Measurements from ENCODE around the gene ERCC6. TPM values are rescaled to one million over a fixed set of nuclear protein-coding genes. Genes with fewer than 3 reads are reported as not detected.

The ERCC6 gene
- total and polyA plus RNA-seq, 10 of the 15 experiments (the other 5 are each of a cell fraction or from before 2014, with no cell fraction given), result 4.3 to 15.6 (median 7.8) TPM

DNA sequence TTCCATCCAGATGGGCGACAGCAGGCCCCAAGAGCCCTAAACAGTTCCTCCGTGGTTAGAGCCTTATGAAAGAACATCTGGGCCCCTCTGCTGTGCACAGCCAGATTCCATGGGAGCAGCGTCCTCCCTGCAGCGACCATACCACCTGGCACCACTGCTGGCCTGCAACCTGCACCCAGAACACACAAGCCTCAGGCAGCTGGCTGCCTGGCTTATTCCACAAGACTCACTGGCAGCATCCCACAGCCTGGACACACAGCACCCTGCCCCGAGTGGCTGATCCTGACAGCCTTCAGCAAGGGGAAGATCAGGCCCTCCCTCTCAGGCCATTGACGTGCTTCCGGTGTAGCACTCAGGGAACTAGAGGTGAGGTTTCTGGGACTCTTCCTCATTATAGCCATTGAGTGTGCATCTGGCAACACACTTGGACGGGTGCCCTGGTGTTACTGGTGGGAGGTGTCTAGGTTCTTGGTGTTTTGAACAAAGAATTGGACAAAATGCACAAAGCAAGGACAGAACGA lies 33.7 kb upstream of the ERCC6 start:
- no peaks in the 10 kb centered on the region for H3K36me3 ChIP-seq (ENCODE audit: control insufficient read depth in 2 of 2, insufficient read depth in 2 of 2, low read length in 1 of 2)
- CTCF ChIA-PET, result no interaction called here
- BruUV-seq (replicated peaks), result no TSS peak
- no peaks in the 10 kb centered on the region for H3K79me2 ChIP-seq (ENCODE audit: control insufficient read depth, insufficient read depth, low read length)
- FAIRE-seq (no peak), DNase-seq (ENCODE audit: low read depth, low spot score) (no peak), ATAC-seq (no peak)
- no peaks in the 10 kb centered on the region for H4K20me1 ChIP-seq (ENCODE audit: control insufficient read depth, insufficient read depth)
- H3K4me2 ChIP-seq (ENCODE audit: control insufficient read depth, insufficient read depth), result no peak overlapping the region
- RAD21 ChIA-PET (ENCODE audit: unreplicated experiment), result no interaction called here
- no peaks in the 10 kb centered on the region for H3K4me1 ChIP-seq (ENCODE audit: control insufficient read depth, insufficient read depth, low read length)
- in situ Hi-C loops (cut with MboI) (no loop called here), intact Hi-C loops (cut with micrococcal nuclease; ENCODE audit: unreplicated experiment) (no loop called here)
- WGBS (ENCODE audit: insufficient coverage, insufficient replicate concordance, low lambda C conversion rate, missing lambda C conversion rate), result 45% methylated on average over 9 of the region's 9 CpGs
- no peak overlapping the region for H3K4me3 ChIP-seq
- POLR2A ChIA-PET, result no interaction called here
- H3K9ac ChIP-seq (ENCODE audit: control insufficient read depth, insufficient read depth, low read length), result no peak overlapping the region
- peaks cover 2% of the 10 kb centered on the region; the same call in 2 of the 3 replicates for H3K9me3 ChIP-seq (replicated peaks; ENCODE audit: control insufficient read depth, insufficient read depth, low read length)
- no peak overlapping the region for H2AFZ ChIP-seq (ENCODE audit: control insufficient read depth, low read depth, low read length)
- H3K27me3 ChIP-seq (replicated peaks in 1 of 2; ENCODE audit: control insufficient read depth in 2 of 2, insufficient read depth in 2 of 2, low read length in 1 of 2), result no peaks in the 10 kb centered on the region
- SMC1A ChIA-PET (ENCODE audit: uncharacterized antibody, unreplicated experiment), result no interaction called here
- H3K27ac ChIP-seq (ENCODE audit: control insufficient read depth, insufficient read depth), result no peak overlapping the region
- TF ChIP-seq NBN (IDR thresholded peaks at IDR 0.05) (no peak), SMC3 (IDR thresholded peaks at IDR 0.05; ENCODE audit: borderline replicate concordance, low read length) (no peak), KAT2A (conservative IDR thresholded peaks at IDR 0.05; ENCODE audit: control insufficient read depth, low read depth, low read length) (no peak), EED (IDR thresholded peaks at IDR 0.05; ENCODE audit: low read depth) (no peak), LARP7 (IDR thresholded peaks at IDR 0.05) (no peak), RFX5 (IDR thresholded peaks at IDR 0.05; ENCODE audit: low read depth, low read length) (no peak), JUND (IDR thresholded peaks at IDR 0.05; ENCODE audit: low read depth, low read length) (no peak), SP1 (IDR thresholded peaks at IDR 0.05; ENCODE audit: low read depth, low read length) (no peak), EZH2 (IDR thresholded peaks at IDR 0.05; ENCODE audit: borderline replicate concordance, control insufficient read depth, low read depth, low read length) (no peak)
- TF ChIP-seq, protein P1, sequence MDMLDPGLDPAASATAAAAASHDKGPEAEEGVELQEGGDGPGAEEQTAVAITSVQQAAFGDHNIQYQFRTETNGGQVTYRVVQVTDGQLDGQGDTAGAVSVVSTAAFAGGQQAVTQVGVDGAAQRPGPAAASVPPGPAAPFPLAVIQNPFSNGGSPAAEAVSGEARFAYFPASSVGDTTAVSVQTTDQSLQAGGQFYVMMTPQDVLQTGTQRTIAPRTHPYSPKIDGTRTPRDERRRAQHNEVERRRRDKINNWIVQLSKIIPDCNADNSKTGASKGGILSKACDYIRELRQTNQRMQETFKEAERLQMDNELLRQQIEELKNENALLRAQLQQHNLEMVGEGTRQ (IDR thresholded peaks at IDR 0.05; ENCODE audit: borderline replicate concordance, low read depth, low read length), result no peak
- TF ChIP-seq, protein P2, sequence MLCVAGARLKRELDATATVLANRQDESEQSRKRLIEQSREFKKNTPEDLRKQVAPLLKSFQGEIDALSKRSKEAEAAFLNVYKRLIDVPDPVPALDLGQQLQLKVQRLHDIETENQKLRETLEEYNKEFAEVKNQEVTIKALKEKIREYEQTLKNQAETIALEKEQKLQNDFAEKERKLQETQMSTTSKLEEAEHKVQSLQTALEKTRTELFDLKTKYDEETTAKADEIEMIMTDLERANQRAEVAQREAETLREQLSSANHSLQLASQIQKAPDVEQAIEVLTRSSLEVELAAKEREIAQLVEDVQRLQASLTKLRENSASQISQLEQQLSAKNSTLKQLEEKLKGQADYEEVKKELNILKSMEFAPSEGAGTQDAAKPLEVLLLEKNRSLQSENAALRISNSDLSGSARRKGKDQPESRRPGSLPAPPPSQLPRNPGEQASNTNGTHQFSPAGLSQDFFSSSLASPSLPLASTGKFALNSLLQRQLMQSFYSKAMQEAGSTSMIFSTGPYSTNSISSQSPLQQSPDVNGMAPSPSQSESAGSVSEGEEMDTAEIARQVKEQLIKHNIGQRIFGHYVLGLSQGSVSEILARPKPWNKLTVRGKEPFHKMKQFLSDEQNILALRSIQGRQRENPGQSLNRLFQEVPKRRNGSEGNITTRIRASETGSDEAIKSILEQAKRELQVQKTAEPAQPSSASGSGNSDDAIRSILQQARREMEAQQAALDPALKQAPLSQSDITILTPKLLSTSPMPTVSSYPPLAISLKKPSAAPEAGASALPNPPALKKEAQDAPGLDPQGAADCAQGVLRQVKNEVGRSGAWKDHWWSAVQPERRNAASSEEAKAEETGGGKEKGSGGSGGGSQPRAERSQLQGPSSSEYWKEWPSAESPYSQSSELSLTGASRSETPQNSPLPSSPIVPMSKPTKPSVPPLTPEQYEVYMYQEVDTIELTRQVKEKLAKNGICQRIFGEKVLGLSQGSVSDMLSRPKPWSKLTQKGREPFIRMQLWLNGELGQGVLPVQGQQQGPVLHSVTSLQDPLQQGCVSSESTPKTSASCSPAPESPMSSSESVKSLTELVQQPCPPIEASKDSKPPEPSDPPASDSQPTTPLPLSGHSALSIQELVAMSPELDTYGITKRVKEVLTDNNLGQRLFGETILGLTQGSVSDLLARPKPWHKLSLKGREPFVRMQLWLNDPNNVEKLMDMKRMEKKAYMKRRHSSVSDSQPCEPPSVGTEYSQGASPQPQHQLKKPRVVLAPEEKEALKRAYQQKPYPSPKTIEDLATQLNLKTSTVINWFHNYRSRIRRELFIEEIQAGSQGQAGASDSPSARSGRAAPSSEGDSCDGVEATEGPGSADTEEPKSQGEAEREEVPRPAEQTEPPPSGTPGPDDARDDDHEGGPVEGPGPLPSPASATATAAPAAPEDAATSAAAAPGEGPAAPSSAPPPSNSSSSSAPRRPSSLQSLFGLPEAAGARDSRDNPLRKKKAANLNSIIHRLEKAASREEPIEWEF (IDR thresholded peaks at IDR 0.05; ENCODE audit: insufficient replicate concordance, low read depth, low read length), result no peak
- TF ChIP-seq, protein P3, sequence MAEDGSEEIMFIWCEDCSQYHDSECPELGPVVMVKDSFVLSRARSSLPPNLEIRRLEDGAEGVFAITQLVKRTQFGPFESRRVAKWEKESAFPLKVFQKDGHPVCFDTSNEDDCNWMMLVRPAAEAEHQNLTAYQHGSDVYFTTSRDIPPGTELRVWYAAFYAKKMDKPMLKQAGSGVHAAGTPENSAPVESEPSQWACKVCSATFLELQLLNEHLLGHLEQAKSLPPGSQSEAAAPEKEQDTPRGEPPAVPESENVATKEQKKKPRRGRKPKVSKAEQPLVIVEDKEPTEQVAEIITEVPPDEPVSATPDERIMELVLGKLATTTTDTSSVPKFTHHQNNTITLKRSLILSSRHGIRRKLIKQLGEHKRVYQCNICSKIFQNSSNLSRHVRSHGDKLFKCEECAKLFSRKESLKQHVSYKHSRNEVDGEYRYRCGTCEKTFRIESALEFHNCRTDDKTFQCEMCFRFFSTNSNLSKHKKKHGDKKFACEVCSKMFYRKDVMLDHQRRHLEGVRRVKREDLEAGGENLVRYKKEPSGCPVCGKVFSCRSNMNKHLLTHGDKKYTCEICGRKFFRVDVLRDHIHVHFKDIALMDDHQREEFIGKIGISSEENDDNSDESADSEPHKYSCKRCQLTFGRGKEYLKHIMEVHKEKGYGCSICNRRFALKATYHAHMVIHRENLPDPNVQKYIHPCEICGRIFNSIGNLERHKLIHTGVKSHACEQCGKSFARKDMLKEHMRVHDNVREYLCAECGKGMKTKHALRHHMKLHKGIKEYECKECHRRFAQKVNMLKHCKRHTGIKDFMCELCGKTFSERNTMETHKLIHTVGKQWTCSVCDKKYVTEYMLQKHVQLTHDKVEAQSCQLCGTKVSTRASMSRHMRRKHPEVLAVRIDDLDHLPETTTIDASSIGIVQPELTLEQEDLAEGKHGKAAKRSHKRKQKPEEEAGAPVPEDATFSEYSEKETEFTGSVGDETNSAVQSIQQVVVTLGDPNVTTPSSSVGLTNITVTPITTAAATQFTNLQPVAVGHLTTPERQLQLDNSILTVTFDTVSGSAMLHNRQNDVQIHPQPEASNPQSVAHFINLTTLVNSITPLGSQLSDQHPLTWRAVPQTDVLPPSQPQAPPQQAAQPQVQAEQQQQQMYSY (CRISPR knock-in tag; IDR thresholded peaks at IDR 0.05), result no peak
- TF ChIP-seq, protein P4, sequence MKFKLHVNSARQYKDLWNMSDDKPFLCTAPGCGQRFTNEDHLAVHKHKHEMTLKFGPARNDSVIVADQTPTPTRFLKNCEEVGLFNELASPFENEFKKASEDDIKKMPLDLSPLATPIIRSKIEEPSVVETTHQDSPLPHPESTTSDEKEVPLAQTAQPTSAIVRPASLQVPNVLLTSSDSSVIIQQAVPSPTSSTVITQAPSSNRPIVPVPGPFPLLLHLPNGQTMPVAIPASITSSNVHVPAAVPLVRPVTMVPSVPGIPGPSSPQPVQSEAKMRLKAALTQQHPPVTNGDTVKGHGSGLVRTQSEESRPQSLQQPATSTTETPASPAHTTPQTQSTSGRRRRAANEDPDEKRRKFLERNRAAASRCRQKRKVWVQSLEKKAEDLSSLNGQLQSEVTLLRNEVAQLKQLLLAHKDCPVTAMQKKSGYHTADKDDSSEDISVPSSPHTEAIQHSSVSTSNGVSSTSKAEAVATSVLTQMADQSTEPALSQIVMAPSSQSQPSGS (IDR thresholded peaks at IDR 0.05; ENCODE audit: low read length), result no peak

Measured in GM12878 (cell line).